Transverse colon (tissue), 4 donors: ENCODE measurements around the gene C12orf75.

Experiments
- CTCF ChIP-seq, 5 experiments: fragments of 200-600 bp in 3 of 5; fragments of 450-650 bp in 2 of 5; sonication (generic) in 3 of 5; IDR thresholded peaks; 1 replicate in 2 of 5; 2 replicates in 3 of 5; pipeline ENCODE4 v1.5.1; 2016 to 2017; ENCODE audit warnings: antibody characterized with exemption in 5 of 5, inconsistent platforms in 3 of 5, mild to moderate bottlenecking in 2 of 5, moderate library complexity in 1 of 5
- POLR2A ChIP-seq: fragments of 450-650 bp; IDR thresholded peaks from one replicate; pipeline ENCODE4 v1.6.1; 2016; ENCODE audit warnings: antibody characterized with exemption, mild to moderate bottlenecking, moderate library complexity
- POLR2AphosphoS5 ChIP-seq, 3 donors: sonication (generic); formaldehyde crosslinking; IDR thresholded peaks; one replicate each; pipeline ENCODE4 v1.6.1; 2016; ENCODE audit warnings: antibody characterized with exemption in 3 of 3

- TF ChIP-seq CTCF (IDR thresholded peaks at IDR 0.05) (no peak), POLR2AphosphoS5 (IDR thresholded peaks at IDR 0.05) (no peak), POLR2A (no peak)
These were observed 28.8 kb upstream of the C12orf75 start for GRCh38 chr12:105301696-105302095.
